HG03064 (cell line): ENCODE results near the gene CACNA2D3.

Source experiments
- ATAC-seq: cut with Tn5 transposase; IDR thresholded peaks from one replicate; pipeline ENCODE4 v1.9.1; 2021; ENCODE audit warnings: low read depth; ENCODE audit not compliant: unreplicated experiment

CACNA2D3 gene

GRCh38 chr3:54211097-54211496 lies 88.7 kb downstream of the CACNA2D3 start:
- ATAC-seq, result no peak

DNA sequence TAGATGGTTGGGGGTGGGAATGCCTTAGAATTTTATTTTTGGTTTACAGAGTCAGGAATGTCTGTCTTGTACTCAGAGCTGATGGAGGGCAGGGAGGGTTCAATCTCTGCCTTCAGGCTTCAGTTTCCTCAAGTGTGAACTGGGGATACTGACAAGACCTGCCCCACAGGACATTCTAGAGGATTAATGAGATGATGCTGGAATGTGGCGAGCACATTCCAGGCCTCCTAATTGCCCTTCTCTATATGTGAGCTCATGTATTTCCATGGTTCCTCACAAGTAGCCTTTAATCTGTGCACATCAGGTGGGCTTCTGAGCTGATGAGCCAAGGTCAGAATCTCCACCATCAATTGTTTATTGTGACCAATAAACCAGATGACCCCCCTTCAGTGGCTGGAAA lies 90.4 kb downstream of the CACNA2D3 start:
- ATAC-seq, result no peak

- ATAC-seq, result no peak
Observed at GRCh38 chr3:54213907-54214306, 91.6 kb downstream of the CACNA2D3 start.

DNA sequence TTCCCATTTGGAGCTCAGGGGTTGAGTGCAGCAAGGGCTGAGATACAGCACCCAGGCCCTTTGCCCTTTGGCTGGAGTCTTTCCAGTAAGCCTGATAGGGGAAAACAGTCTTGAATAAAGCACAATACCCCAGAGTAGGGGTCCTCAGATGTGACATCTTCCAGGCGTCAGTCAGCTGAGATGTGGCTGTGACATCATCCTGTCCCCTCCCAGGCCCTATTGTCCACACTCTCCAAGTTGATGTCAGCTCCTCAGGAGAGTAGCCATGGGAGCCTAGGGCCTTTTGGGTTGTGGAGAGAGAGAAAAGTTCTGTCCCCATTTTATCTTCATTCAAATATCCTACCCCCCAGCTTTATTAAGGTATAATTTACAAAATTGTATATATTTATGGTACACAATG lies 92.5 kb downstream of the CACNA2D3 start:
- no peak for ATAC-seq

DNA sequence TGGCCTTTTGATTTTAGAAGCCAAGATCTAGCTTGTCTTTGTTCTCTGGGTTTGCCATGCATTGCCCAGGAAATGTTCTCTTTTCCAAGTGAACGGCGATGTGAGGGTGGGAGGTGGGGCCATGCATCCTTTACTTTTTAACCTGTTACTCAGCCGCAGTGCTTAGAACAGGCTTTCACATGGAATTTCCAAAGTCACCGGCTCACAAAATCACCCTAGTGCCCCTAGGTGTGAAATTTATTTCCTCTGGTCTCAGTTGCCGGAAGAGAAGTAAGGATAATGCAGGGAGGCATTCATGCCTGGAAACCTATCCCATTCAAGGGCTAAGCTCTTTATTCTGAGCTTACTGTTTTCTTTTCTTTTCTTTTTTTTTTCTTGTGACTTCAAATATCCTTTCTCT lies 93.2 kb downstream of the CACNA2D3 start:
- ATAC-seq, result no peak

DNA sequence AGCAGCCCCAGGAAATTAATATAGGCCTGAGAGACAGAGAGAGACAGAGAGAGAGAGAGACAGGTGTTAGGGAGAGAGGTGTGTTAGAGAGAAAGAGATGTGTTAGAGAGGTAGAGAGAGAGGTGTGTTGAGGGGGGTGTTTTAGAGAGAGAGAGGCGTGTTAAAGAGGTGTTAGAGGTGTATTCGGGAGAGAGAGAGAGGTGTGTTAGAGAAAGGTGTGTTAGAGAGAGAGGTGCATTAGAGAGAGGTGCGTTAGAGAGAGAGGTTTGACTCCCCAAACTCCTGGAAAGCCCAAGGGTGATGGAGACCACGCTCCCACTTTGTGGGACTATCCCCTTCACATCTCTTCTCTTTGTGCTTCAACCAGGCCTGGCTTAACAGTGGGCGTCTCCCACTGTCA lies 95.5 kb downstream of the CACNA2D3 start:
- ATAC-seq, result no peak

- no peak for ATAC-seq
Observed at GRCh38 chr3:54222316-54222715, 100.0 kb downstream of the CACNA2D3 start.

DNA sequence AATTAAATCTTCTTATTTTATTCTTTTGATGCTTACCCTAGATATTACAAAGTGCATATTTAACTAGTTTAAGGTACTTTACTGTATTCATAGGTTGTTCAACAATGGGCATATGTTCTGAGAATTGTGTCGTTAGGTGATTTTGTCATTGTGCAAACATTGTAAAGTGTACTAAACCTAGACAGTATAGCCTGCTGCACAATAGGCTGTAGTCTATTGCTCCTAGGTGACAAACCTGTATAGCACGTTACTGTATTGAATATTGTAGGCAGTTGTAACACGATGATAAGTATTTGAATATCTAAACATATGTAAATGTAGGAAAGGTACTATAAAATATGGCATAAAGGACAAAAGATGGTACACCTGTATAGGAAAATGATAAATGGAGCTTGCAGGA lies 100.7 kb downstream of the CACNA2D3 start:
- ATAC-seq, result no peak

- ATAC-seq, result no peak
Observed at GRCh38 chr3:54225841-54226528, 103.6 kb downstream of the CACNA2D3 start.

GRCh38 chr3:54228806-54229205 lies 106.5 kb downstream of the CACNA2D3 start:
- no peak for ATAC-seq

DNA sequence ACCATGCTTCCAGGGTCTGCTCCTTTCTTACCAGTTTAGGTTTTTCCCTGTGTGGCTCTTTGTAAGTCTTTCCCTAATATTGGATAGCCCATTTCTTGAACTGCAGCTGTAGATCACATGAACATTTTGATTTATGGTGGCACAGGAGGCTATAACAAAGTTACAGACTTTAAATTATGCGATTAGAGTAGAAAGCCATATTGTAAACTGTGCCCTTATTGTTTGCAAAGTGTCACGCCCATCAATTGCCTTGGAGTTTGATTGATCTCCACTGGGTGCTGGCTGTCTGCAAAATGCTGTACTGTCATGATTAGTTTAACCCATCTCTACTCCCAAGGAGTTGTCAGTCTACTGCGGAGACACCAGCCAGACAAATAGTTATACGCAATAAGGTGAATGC lies 110.3 kb downstream of the CACNA2D3 start:
- no peak for ATAC-seq

GRCh38 chr3:54235998-54236397 lies 113.6 kb downstream of the CACNA2D3 start:
- no peak for ATAC-seq

DNA sequence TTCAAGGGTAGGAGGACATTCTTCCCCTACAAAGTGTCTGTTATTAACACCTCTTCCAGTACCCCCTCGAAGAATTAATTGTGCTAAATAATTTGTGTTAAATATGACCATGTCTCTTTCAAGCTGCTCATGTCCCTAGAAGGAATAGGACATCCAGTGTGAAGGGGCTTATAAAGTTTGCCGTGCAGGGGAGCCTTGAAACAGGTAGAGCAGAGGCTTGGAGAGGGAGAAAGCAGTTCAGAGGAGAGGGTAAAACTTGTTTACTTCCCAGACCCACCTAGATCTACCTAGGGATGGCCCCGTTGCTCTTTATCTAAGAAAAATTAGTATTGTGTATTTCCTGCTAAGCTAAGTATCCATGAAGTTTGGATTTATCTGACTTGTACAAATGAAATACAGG lies 114.8 kb downstream of the CACNA2D3 start:
- no peak for ATAC-seq

- ATAC-seq, result no peak
Observed at GRCh38 chr3:54237788-54238502, 115.6 kb downstream of the CACNA2D3 start.

DNA sequence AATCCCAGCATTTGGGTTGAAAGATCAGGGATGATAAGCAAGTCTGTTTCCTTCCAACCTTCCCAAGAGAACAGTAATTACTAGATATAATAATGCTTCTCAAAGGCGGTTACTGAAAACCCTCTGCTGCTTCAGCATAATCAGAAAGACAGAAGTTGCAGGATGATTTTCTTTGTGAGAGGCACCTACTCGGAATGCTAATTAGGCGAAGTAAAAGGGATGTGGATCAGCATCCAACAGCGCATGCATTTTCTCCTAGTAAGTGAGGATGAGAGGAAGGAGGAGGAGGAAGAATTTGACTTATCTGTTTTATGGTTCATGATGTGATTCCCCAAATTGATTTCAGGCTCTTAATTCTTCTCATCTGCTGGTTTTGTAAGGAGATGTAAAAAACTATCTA lies 118.0 kb downstream of the CACNA2D3 start:
- ATAC-seq, result no peak

DNA sequence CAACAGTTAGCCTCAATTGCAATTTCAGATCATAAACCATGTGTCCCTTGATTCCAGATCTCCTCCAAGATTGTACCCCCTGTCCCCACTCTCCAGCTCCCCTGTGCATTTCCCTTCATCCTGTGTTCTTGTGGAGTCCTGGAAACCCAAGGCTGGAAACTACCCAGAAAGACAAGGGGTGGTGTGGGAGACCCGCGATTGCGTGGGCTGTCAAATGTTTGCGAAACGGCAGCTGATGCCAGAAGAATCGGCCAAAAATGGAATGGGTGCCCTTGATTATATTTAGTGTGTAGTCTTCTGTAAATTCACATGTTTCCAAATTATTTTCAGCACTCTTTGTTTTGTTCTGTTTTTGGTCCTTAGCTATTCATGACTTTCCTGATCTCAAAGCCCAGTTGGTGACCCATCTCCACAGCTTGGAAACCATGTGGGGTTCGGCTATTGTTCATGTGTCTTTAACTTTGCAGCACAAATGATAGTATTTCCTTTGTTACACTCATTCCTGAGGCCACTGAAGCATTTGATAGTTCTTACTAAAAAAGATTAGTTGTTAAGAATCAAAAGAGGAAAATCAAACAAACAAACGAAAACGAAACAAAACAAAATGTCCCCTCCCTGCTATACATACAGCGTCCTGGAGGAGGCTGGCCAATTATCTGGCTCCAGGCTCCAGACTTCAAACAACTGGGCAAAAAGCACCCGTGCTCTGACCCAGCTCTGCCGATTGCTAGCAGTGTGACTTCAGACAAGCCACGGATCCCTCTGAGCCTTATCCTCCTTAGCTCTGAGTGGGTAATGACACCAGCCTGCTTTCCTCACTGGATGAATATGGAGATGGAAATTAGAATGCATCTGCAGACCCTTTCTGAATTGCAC lies 120.9 kb downstream of the CACNA2D3 start:
- no peak for ATAC-seq

- ATAC-seq, result no peak
Observed at GRCh38 chr3:54243960-54244682, 121.8 kb downstream of the CACNA2D3 start.

DNA sequence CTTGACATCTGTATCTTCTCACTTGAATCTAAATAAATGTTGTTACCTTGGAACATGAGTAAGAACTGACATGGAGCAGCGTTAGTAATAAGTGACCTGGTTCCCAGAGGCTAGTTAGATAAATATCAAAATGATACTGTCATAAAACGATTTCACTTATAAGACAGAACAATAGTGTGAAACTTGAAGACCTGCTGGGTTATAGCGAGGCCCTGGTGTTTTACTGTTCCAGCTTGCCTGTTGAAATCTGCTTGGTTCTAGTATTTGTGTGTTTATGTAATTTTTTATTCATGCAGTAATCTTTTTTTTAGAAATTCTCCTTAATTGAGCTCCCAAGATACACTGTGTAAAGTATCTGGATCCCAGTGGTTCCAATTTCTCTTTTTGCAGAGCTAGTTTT lies 129.4 kb downstream of the CACNA2D3 start:
- ATAC-seq, result no peak

DNA sequence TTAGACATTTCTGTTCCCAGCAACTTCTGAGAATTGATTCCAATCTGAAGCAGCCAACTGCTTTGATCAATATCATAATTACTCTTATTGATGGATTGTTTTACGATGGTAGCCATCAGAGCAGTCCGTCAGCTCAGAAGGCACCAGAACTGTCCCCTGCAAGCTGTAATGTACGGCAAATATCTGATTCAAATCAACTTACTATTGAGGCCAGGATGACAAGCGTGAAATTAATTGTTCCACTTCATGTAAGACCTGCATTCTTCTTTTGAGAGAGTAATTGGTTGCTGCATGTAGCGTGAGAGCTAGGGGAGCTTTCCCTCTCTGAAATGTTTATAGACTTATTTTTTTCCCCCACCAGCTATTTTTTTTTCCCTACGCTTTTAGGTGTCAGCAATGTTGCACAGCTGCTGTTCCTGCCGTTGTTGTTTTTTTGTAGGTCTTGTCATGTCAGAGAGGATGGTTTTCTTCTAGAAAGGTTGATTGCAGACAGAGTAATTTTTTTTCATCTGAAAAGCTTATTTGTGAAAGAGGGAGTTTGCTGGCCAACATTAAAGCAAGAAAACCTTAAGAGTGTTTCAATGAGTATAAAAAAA lies 134.9 kb downstream of the CACNA2D3 start:
- ATAC-seq, result no peak

- no peak for ATAC-seq
Observed at GRCh38 chr3:54259636-54260035, 137.3 kb downstream of the CACNA2D3 start.
